ENCODE data around the gene NCKAP5.
"Not testable (repeated sequence)": the region's sequence is repeated elsewhere in the genome, so short reads cannot be mapped to it uniquely, and the experiment has no call there.

GRCh38 chr2:133470446-133470845 is 97.8 kb downstream of the NCKAP5 start:
- TF ChIP-seq POLR2AphosphoS5 (IDR thresholded peaks at IDR 0.05; ENCODE audit: control insufficient read depth, insufficient read depth, low read depth, low read length); RFX5 (IDR thresholded peaks at IDR 0.05; ENCODE audit: low read depth, low read length); ZNF830 (CRISPR knock-in tag; IDR thresholded peaks at IDR 0.05); MEF2D (tag; conservative IDR thresholded peaks at IDR 0.05; ENCODE audit: low read depth); CTCF (IDR thresholded peaks at IDR 0.05 in 2 of 3, conservative IDR thresholded peaks at IDR 0.05 in 1 of 3; ENCODE audit: insufficient read depth in 2 of 3, low read depth in 1 of 3, low read length in 3 of 3); HCFC1 (IDR thresholded peaks at IDR 0.05; ENCODE audit: low read depth, low read length); STAT6 (CRISPR knock-in tag; IDR thresholded peaks at IDR 0.05); HDAC3 (IDR thresholded peaks at IDR 0.05; ENCODE audit: borderline replicate concordance, partially characterized antibody): not testable (repeated sequence)
- TF ChIP-seq, protein P1, sequence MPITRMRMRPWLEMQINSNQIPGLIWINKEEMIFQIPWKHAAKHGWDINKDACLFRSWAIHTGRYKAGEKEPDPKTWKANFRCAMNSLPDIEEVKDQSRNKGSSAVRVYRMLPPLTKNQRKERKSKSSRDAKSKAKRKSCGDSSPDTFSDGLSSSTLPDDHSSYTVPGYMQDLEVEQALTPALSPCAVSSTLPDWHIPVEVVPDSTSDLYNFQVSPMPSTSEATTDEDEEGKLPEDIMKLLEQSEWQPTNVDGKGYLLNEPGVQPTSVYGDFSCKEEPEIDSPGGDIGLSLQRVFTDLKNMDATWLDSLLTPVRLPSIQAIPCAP (CRISPR knock-in tag; IDR thresholded peaks at IDR 0.05; ENCODE audit: borderline replicate concordance), result not testable (repeated sequence)

All from K562 (cell line).